ENCODE measurements around the gene ROPN1L. TPM values are rescaled to one million over a fixed set of nuclear protein-coding genes. Genes with fewer than 3 reads are reported as not detected.
"Not testable (repeated sequence)": the region's sequence is repeated elsewhere in the genome, so short reads cannot be mapped to it uniquely, and the experiment has no call there.

ROPN1L gene
- total RNA-seq, 1 donor from 2014 or later, result 0.55 TPM

DNA sequence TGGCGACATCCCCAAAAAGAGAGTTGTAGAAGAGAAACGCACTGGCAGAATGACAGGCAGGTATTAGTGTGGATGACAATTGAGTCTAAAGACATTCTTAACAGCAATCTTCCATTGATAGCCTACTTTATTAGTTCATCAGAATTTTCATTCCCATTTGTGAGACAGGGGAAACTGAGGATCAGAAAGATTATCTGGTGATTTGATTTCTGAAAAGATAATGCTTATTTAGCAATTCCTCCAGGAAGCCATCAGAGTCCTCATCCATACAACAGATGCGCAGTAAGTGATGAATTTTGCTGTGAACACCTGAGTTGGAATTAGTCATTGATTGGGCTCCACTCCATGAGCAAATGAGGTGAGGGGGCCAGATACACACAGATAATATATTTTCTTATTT is 64.9 kb downstream of the ROPN1L start:
- H3K9me3 Mint-ChIP-seq, result no peaks in the 10 kb centered on the region
- H3K27ac Mint-ChIP-seq, result no peak overlapping the region
- H3K4me3 Mint-ChIP-seq (ENCODE audit: low read depth), result no peak overlapping the region
- peaks cover 5% of the 10 kb centered on the region for H3K27me3 Mint-ChIP-seq (ENCODE audit: low read depth)
- H3K4me1 Mint-ChIP-seq (ENCODE audit: low read depth), result peaks cover 2% of the 10 kb centered on the region
- no peak for DNase-seq (ENCODE audit: low spot score)
- intact Hi-C loops (cut with micrococcal nuclease), result no loop called here
- H3K36me3 Mint-ChIP-seq (ENCODE audit: low read depth), result no peaks in the 10 kb centered on the region

DNA sequence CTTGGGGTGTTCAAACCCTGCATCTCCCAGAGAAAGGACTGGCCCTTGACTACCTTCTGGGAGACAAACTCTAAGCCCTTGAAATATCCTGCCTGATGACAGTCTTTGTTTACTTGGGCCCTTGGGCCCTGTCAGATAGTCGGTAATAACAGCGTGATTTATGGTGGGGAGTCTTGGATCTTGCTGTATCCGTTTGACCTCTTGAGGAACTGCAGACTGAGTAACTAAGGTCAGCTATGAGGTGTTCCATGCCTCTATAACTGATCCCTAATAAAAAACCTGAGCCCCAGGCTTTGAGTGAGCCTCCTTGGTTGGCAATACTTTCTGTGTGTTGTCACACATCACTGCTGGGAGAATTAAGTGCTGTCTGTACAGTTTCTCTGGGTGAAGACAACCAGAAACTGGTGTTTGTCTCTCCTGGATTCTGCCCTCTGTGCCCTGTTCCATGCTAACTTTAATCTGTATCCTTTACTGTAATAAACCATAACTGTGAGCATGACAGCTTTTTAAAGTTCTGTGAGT is 66.0 kb downstream of the ROPN1L start:
- Mint-ChIP-seq H3K4me3 (ENCODE audit: low read depth) (no peak overlapping the region), H3K27me3 (ENCODE audit: low read depth) (peaks cover 5% of the 10 kb centered on the region), H3K9me3 (no peaks in the 10 kb centered on the region), H3K27ac (no peak overlapping the region), H3K36me3 (ENCODE audit: low read depth) (no peaks in the 10 kb centered on the region), H3K4me1 (ENCODE audit: low read depth) (peaks cover 2% of the 10 kb centered on the region)
- DNase-seq (ENCODE audit: low spot score), result no peak
- intact Hi-C loops (cut with micrococcal nuclease), result no loop called here

DNA sequence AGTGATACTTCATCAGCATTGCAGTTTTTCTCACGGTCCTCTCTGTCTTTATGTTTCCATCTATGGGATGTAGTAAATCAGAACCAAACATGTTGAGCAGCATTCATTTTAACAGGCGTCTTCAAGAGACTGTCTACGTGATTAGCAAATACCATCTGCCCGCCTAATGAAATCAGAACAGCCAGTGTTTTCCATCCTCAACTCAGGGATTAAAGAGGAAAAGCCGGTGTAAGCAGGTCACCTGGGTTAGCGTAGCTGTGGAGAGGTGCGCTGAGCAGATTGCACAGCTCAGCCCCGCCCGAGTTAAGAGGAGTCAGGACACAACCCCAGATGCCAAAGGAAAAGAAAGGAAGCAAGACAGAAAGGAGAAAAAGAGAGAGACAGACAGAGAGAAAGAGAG is 67.9 kb downstream of the ROPN1L start:
- H3K27ac Mint-ChIP-seq, result no peak overlapping the region

DNA sequence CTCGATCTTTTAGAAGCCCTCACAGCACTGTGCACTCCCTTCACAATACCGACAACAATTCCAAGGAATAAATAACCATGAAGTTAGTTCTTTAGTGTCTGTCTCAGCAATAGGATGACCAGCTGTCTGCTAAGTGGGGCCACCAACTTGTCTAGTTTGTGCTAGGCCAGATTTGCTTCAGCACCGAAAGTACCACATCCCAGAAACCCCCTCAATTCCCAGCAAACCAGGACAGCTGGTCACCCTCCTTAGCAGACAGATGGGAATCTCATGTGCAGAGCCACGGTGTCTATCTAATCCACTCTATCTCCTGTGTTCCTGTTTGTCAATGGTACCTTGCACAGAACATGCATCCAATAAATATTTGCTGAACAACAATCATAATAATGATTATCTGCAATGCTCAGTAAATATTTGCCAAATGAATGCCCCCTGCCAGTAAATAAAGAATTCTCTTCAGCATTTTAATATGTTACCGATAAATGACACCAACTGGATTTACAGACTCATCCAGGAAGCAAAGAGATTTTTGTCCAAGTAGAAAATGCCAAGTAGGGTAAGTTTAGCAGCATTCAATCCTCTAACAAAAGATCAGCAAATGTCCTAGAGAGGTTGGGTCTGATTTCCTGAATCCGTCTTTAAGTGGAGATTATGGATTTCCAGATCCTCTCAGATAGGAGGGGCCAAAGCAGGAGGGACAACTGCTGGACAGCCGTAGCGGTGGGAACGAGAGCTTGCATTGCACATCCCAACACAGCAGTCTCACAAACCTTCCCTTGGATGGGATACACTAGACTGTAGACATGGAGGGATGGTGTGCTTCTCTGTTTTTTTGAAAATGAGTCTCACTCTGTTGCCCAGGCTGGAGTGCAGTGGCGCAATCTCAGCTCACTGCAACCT is 70.3 kb downstream of the ROPN1L start:
- Mint-ChIP-seq H3K36me3 (ENCODE audit: low read depth) (no peaks in the 10 kb centered on the region), H3K4me3 (ENCODE audit: low read depth) (no peak overlapping the region), H3K4me1 (ENCODE audit: low read depth) (peaks cover 2% of the 10 kb centered on the region), H3K27ac (no peak overlapping the region), H3K27me3 (ENCODE audit: low read depth) (peaks cover 3% of the 10 kb centered on the region), H3K9me3 (no peaks in the 10 kb centered on the region)
- intact Hi-C loops (cut with micrococcal nuclease), result no loop called here
- no peak for DNase-seq (ENCODE audit: low spot score)

More for the DNA sequence above, 67.9 kb downstream of the ROPN1L start:
- Mint-ChIP-seq H3K4me1 (ENCODE audit: low read depth) (peaks cover 2% of the 10 kb centered on the region), H3K27me3 (ENCODE audit: low read depth) (peaks cover 5% of the 10 kb centered on the region), H3K4me3 (ENCODE audit: low read depth) (no peak overlapping the region), H3K36me3 (ENCODE audit: low read depth) (no peaks in the 10 kb centered on the region), H3K9me3 (no peaks in the 10 kb centered on the region)
- no peak for DNase-seq (ENCODE audit: low spot score)
- intact Hi-C loops (cut with micrococcal nuclease), result no loop called here

DNA sequence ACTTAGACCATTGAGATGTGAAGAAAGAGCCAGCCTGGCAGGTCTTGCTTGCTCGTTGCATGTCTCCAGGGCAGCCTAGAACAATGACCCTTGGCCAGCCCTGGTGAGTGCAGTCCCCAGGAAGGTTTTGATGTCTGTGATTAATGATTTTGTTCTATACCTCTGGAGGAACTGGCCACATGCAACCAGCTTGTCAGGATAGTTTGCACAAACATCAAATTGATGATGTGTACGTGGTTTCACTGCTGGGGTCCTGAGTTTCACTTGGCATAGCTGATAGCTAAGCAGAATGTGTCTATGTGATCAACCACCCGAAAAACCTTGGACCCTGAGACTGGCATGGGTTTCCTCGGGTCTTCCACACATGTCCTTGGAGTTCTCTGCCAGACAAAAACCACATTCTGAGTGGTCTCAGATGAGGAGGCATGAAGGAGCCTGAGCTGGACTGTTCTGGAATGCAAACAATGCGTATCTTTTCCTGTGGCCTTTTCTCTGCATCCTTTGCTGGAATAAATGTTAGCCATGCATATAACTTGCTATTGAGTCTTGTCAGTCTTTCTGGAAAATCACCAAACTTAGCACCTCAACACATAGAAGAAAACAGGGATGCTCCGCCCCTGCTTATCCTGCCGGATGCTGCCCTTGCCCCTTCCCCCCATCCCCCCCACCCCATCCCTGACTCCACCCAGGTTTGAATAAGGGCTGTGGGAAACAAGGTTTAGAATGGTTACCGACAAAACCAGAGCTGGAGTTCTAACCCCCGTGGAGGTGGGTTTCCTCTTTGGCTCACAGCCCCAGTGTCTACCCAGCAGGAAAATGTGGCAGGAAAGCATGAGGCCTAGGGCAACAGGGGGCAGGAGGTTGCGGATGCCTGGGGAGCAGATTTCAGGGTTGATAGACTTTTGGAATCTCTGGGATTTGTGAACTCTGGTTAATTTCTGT is 72.1 kb downstream of the ROPN1L start:
- Mint-ChIP-seq H3K36me3 (ENCODE audit: low read depth) (no peaks in the 10 kb centered on the region), H3K27me3 (ENCODE audit: low read depth) (peaks cover 5% of the 10 kb centered on the region), H3K9me3 (no peaks in the 10 kb centered on the region), H3K4me3 (ENCODE audit: low read depth) (no peak overlapping the region), H3K4me1 (ENCODE audit: low read depth) (peaks cover under 1% of the 10 kb centered on the region), H3K27ac (no peak overlapping the region)
- no peak for DNase-seq (ENCODE audit: low spot score)
- intact Hi-C loops (cut with micrococcal nuclease), result no loop called here

DNA sequence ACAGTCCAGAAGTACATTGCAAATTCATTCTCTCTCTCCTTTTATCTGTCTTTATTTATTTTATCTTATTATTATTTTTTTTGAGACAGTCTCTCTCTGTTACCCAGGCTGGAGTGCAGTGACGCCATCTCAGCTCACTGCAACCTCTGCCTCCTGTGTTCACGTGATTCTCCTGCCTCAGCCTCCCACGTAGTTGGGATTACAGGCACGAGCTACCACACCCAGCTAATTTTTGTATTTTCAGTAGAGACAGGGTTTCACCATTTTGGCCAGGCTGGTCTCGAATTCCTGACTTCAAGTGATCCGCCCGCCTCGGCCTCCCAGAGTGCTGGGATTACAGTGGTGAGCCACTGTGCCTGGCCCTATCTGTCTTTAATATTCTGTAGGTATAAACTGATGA is 72.9 kb downstream of the ROPN1L start:
- H3K4me3 Mint-ChIP-seq (ENCODE audit: low read depth); H3K27me3 Mint-ChIP-seq (ENCODE audit: low read depth); H3K36me3 Mint-ChIP-seq (ENCODE audit: low read depth); H3K4me1 Mint-ChIP-seq (ENCODE audit: low read depth); H3K9me3 Mint-ChIP-seq; intact Hi-C loops (cut with micrococcal nuclease); H3K27ac Mint-ChIP-seq; DNase-seq (ENCODE audit: low spot score): not testable (repeated sequence)

Other genes with a start within 250 kb of the ROPN1L start
- gene ATPSCKMT, start 192.0 kb upstream of the ROPN1L start, total RNA-seq, result 24.0 and 25.8 TPM in 2 replicates
- 494 and 522 TPM in 2 replicates for gene CCT5, start 191.6 kb upstream of the ROPN1L start, total RNA-seq
- gene CMBL, start 134.0 kb upstream of the ROPN1L start, total RNA-seq, result 0.23 and 0.25 TPM in 2 replicates
- gene MARCHF6, start 88.2 kb upstream of the ROPN1L start, total RNA-seq, result 111 and 116 TPM in 2 replicates
- 31.1 and 31.5 TPM in 2 replicates for gene ANKRD33B, start 122.2 kb downstream of the ROPN1L start, total RNA-seq

Data from activated T-helper 2 cell treated with anti-CD3 and anti-CD28 coated beads, Interferon-gamma antibody, Interleukin-2, Interleukin-4, amounts not matched to agents 10 μg/mL and 5 μg/mL and 100 μg/mL, durations not matched to agents 14 hours and 24 hours and 36 hours (primary cell).